Esophagus squamous epithelium (tissue), 4 donors: ENCODE data around the gene SPATA9.

ENCODE experiments used
- CTCF ChIP-seq, 6 experiments: fragments of 450-650 bp in 4 of 6; fragments of 200-600 bp in 2 of 6; sonication (generic) in 2 of 6; IDR thresholded peaks; one replicate each; pipeline ENCODE4 v1.5.1; 2016 to 2019; ENCODE audit warnings: antibody characterized with exemption in 6 of 6, mild to moderate bottlenecking in 4 of 6, moderate library complexity in 4 of 6
- POLR2A ChIP-seq, 4 donors: fragments of 450-650 bp; IDR thresholded peaks; one replicate each; pipeline ENCODE4 v1.6.1; 2017; ENCODE audit warnings: antibody characterized with exemption in 4 of 4, mild to moderate bottlenecking in 4 of 4, moderate library complexity in 3 of 4

- TF ChIP-seq CTCF (IDR thresholded peaks at IDR 0.05) (no peak), POLR2A (IDR thresholded peaks at IDR 0.05) (no peak)
These were observed 39.6 kb downstream of the SPATA9 start for GRCh38 chr5:95643152-95643551.
